Measurements from ENCODE around the gene PRR16. TPM values are rescaled to one million over a fixed set of nuclear protein-coding genes. Genes with fewer than 3 reads are reported as not detected.

PRR16 gene
- total RNA-seq, 8 experiments from 2014 or later = 0.45 to 3.4 (median 1.3) TPM; not detected in 1

DNA sequence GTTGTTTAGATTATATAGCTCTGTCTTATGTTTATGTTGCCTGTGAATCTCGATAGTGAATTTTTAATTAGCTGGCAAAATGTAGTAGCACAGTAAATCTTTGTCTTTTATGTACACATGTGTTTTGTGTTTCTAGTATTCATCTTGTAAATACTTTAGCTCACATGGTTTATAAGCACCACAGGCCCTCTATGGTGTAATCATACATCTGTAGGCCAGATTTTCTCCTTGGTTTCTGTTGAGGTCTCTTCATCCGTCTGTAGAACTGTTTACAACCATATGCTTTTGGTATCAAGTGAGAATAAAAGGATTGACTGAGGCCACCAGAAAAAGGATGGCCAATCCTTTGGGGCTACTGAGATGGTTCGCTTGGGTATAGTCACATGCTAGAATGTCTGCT is 45.0 kb downstream of the PRR16 start:
- in situ Hi-C loops (cut with MboI; ENCODE audit: low pct_unique_long_range_greater_than_20kb in 2 of 9, low sequenced_read_pairs in 9 of 9, unreplicated experiment in 9 of 9) = no loop called here
- Histone ChIP-seq H3K4me1 (replicated peaks in 1 of 2) (peaks cover 8 to 25% of the 10 kb centered on the region in 2 donors), H3K27ac (no peak overlapping the region), H3K4me3 (no peak overlapping the region)
- ATAC-seq (replicated peaks in 6 of 8) = peak in 3 of 8 experiments; percentile 46 to 64 (median 60)
- 0 to 100% (median 88%) methylated on average over 1 to 3 of the region's 3 CpGs for WGBS, 10 experiments

- Histone ChIP-seq H3K4me3 (no peak overlapping the region), H3K4me1 (replicated peaks in 1 of 2) (peaks cover 8 to 25% of the 10 kb centered on the region in 2 donors), H3K27ac (no peak overlapping the region)
- peak in 4 of 8 experiments; percentile 16 to 40 (median 22) for ATAC-seq (replicated peaks in 6 of 8)
- in situ Hi-C loops (cut with MboI; ENCODE audit: low pct_unique_long_range_greater_than_20kb in 2 of 9, low sequenced_read_pairs in 9 of 9, unreplicated experiment in 9 of 9) = no loop called here
- 20 to 100% (median 70%) methylated on average over 1 to 2 of the region's 2 CpGs; no CpG with 5 or more reads in 1 of the 10 experiments for WGBS, 10 experiments
These were observed 46.1 kb downstream of the PRR16 start for GRCh38 chr5:120510098-120510637.

- no peak overlapping the region for H3K27ac ChIP-seq
- in situ Hi-C loops (cut with MboI; ENCODE audit: low pct_unique_long_range_greater_than_20kb in 2 of 9, low sequenced_read_pairs in 9 of 9, unreplicated experiment in 9 of 9) = no loop called here
- H3K4me1 ChIP-seq (replicated peaks in 1 of 2) = peaks cover 8 to 25% of the 10 kb centered on the region in 2 donors
- 51 to 94% (median 78%) methylated on average over 2 to 4 of the region's 4 CpGs for WGBS, 10 experiments
- no peak overlapping the region for H3K4me3 ChIP-seq
- no peak for ATAC-seq (replicated peaks in 6 of 8)
These were observed 47.0 kb downstream of the PRR16 start for GRCh38 chr5:120510994-120511686.

GRCh38 chr5:120512068-120512467 is 48.0 kb downstream of the PRR16 start:
- in situ Hi-C loops (cut with MboI; ENCODE audit: low pct_unique_long_range_greater_than_20kb in 2 of 9, low sequenced_read_pairs in 9 of 9, unreplicated experiment in 9 of 9) = no loop called here
- WGBS, 10 experiments = 53 to 100% (median 67%) methylated on average over 1 to 2 of the region's 2 CpGs; no CpG with 5 or more reads in 5 of the 10 experiments
- ATAC-seq (replicated peaks in 6 of 8) = no peak
- Histone ChIP-seq H3K4me1 (replicated peaks in 1 of 2) (peaks cover 8 to 25% of the 10 kb centered on the region in 2 donors), H3K27ac (no peak overlapping the region), H3K4me3 (no peak overlapping the region)

- no peak overlapping the region for H3K27ac ChIP-seq
- 63 to 100% (median 89%) methylated on average over 3 to 13 of the region's 13 CpGs for WGBS, 10 experiments
- H3K4me1 ChIP-seq (replicated peaks in 1 of 2) = peaks cover 3 to 22% of the 10 kb centered on the region in 2 donors
- ATAC-seq (replicated peaks in 6 of 8) = no peak
- H3K4me3 ChIP-seq = no peak overlapping the region
- in situ Hi-C loops (cut with MboI; ENCODE audit: low pct_unique_long_range_greater_than_20kb in 2 of 9, low sequenced_read_pairs in 9 of 9, unreplicated experiment in 9 of 9) = no loop called here
These were observed 48.9 kb downstream of the PRR16 start for GRCh38 chr5:120512791-120513650.

GRCh38 chr5:120516805-120517204 is 52.7 kb downstream of the PRR16 start:
- no peaks in the 10 kb centered on the region for H3K4me1 ChIP-seq (replicated peaks in 1 of 2)
- H3K27ac ChIP-seq = no peak overlapping the region
- no peak overlapping the region for H3K4me3 ChIP-seq
- WGBS, 10 experiments = 15 to 100% (median 80%) methylated on average over 1 to 2 of the region's 2 CpGs; no CpG with 5 or more reads in 3 of the 10 experiments
- ATAC-seq (replicated peaks in 6 of 8) = no peak
- in situ Hi-C loops (cut with MboI; ENCODE audit: low pct_unique_long_range_greater_than_20kb in 2 of 9, low sequenced_read_pairs in 9 of 9, unreplicated experiment in 9 of 9) = no loop called here

DNA sequence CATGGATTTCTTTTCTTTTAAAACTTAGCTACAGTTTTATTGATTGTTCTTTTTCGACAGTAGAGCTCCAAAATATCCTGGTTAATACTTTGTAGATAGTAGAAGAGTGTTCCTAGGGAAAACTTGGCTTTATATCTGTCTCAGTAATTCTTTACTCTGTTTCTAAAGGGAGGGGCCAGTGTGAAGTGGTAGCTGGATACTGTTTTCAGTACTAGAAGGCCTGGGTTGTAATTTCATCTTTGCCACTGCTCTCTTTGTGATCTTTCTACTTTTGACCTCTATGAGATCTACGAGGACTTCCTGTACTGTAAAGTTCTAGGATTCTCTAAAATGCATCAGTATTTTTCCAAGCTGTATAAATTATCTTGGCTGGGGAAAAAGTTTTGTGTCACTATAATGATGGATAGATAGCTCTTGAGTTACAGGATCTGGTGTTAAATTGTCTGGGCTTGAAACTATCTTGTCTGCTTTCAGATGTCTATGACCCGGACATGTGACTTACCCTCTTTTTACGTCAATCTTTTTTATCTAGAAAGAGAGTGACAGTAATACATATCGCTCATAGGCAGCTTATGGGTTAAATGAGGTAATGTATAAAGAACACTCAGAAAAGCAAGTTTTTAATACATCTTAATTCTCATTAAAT is 53.6 kb downstream of the PRR16 start:
- WGBS, 10 experiments = 11 to 96% (median 76%) methylated on average over 1 to 5 of the region's 5 CpGs; no CpG with 5 or more reads in 1 of the 10 experiments
- no peak for ATAC-seq (replicated peaks in 6 of 8)
- in situ Hi-C loops (cut with MboI; ENCODE audit: low pct_unique_long_range_greater_than_20kb in 2 of 9, low sequenced_read_pairs in 9 of 9, unreplicated experiment in 9 of 9) = no loop called here
- Histone ChIP-seq H3K27ac (no peak overlapping the region), H3K4me1 (replicated peaks in 1 of 2) (no peaks in the 10 kb centered on the region), H3K4me3 (no peak overlapping the region)

DNA sequence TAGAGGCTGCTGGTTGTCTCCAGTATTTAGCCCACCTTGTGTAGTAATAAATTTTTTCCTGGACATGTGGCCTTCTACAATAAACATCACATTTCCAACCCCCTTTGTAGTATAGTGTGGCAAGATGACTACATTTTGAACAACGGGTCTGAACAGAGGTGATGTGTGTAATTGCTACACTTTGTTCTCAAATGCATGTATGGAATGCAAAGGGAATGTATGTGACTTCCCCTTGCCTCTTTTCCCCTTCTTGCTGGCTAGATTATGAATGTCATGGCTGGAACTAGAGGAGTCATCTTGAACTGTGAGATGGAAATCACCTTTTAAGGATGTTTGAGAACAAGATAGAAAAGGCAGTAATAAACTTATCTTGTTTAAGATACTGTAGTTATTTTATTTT is 54.5 kb downstream of the PRR16 start:
- no peak overlapping the region for H3K4me3 ChIP-seq
- in situ Hi-C loops (cut with MboI; ENCODE audit: low pct_unique_long_range_greater_than_20kb in 2 of 9, low sequenced_read_pairs in 9 of 9, unreplicated experiment in 9 of 9) = no loop called here
- WGBS, 10 experiments = 80 to 100% (median 83%) methylated on average over 1 of the region's 1 CpG; no CpG with 5 or more reads in 3 of the 10 experiments
- no peaks in the 10 kb centered on the region for H3K4me1 ChIP-seq (replicated peaks in 1 of 2)
- H3K27ac ChIP-seq = no peak overlapping the region
- no peak for ATAC-seq (replicated peaks in 6 of 8)

GRCh38 chr5:120527251-120527650 is 63.2 kb downstream of the PRR16 start:
- in situ Hi-C loops (cut with MboI; ENCODE audit: low pct_unique_long_range_greater_than_20kb in 2 of 9, low sequenced_read_pairs in 9 of 9, unreplicated experiment in 9 of 9) = no loop called here
- H3K4me1 ChIP-seq (replicated peaks in 1 of 2) = no peaks in the 10 kb centered on the region
- no peak overlapping the region for H3K27ac ChIP-seq
- peak in 1 of 8 experiments; percentile 32 for ATAC-seq (replicated peaks in 6 of 8)
- no peak overlapping the region for H3K4me3 ChIP-seq
- WGBS, 10 experiments = 17 to 86% (median 57%) methylated on average over 1 to 3 of the region's 3 CpGs; no CpG with 5 or more reads in 1 of the 10 experiments

- ATAC-seq (replicated peaks in 6 of 8) = no peak
- H3K4me1 ChIP-seq (replicated peaks in 1 of 2) = no peaks in the 10 kb centered on the region
- 0 to 100% (median 95%) methylated on average over 1 to 2 of the region's 2 CpGs; no CpG with 5 or more reads in 3 of the 10 experiments for WGBS, 10 experiments
- H3K27ac ChIP-seq = no peak overlapping the region
- in situ Hi-C loops (cut with MboI; ENCODE audit: low pct_unique_long_range_greater_than_20kb in 2 of 9, low sequenced_read_pairs in 9 of 9, unreplicated experiment in 9 of 9) = no loop called here
- H3K4me3 ChIP-seq = no peak overlapping the region
These were observed 64.5 kb downstream of the PRR16 start for GRCh38 chr5:120528609-120529008.

- Histone ChIP-seq H3K4me1 (replicated peaks in 1 of 2) (no peaks in the 10 kb centered on the region), H3K4me3 (no peak overlapping the region), H3K27ac (no peak overlapping the region)
- in situ Hi-C loops (cut with MboI; ENCODE audit: low pct_unique_long_range_greater_than_20kb in 2 of 9, low sequenced_read_pairs in 9 of 9, unreplicated experiment in 9 of 9) = no loop called here
- ATAC-seq (replicated peaks in 6 of 8) = no peak
- 20 to 100% (median 77%) methylated on average over 1 to 2 of the region's 2 CpGs for WGBS, 10 experiments
These were observed 65.3 kb downstream of the PRR16 start for GRCh38 chr5:120529386-120529785.

DNA sequence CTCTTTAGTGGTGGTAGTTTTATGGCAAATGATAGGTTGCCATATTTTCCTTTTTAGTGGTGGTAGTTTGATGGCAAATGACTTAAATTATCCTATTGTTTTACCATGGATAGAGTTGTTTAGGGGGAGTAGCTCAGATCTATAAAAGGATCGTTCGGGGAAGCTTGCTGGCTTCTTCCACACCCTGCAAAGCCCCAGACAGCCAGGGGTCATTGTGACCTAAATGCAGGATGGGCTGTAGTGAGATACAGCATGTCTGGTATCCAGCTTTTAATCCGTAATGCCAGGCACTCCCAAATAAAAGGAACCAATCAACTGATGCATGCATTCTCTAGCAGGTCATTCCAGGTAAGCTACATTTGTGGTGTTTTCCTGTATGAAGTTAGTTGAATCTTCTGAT is 67.1 kb downstream of the PRR16 start:
- 68 to 100% (median 82%) methylated on average over 1 to 3 of the region's 3 CpGs; no CpG with 5 or more reads in 4 of the 10 experiments for WGBS, 10 experiments
- ATAC-seq (replicated peaks in 6 of 8) = no peak
- Histone ChIP-seq H3K4me1 (replicated peaks in 1 of 2) (no peaks in the 10 kb centered on the region), H3K27ac (no peak overlapping the region), H3K4me3 (no peak overlapping the region)
- in situ Hi-C loops (cut with MboI; ENCODE audit: low pct_unique_long_range_greater_than_20kb in 2 of 9, low sequenced_read_pairs in 9 of 9, unreplicated experiment in 9 of 9) = no loop called here

DNA sequence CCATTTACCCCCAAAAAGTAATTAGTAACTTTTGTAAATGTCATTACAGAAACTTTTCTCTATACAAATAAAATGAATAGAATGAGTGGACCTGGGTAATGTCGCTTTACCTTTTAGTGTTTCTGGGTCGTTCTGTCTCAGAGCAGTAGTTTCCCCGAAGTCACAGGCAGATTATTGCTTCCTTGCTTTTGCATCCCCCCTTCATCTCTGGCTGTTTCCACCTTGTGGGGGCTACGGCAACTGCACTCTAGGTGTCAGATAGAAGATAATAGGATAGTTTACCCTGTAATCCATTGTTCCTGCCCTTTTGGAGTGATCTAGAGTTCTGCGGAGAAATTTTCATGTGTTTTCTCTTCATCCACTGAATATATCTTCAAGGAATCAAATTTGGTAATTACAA is 68.7 kb downstream of the PRR16 start:
- H3K27ac ChIP-seq = no peak overlapping the region
- WGBS, 10 experiments = 62 to 100% (median 85%) methylated on average over 1 to 5 of the region's 5 CpGs; no CpG with 5 or more reads in 2 of the 10 experiments
- no peak overlapping the region for H3K4me3 ChIP-seq
- in situ Hi-C loops (cut with MboI; ENCODE audit: low pct_unique_long_range_greater_than_20kb in 2 of 9, low sequenced_read_pairs in 9 of 9, unreplicated experiment in 9 of 9) = no loop called here
- no peaks in the 10 kb centered on the region for H3K4me1 ChIP-seq (replicated peaks in 1 of 2)
- ATAC-seq (replicated peaks in 6 of 8) = peak in 1 of 8 experiments; percentile 25

Data from motor neuron (in vitro differentiated cells).